K562 (cell line): ENCODE data around the gene LMF2. TPM values are rescaled to one million over a fixed set of nuclear protein-coding genes. Genes with fewer than 3 reads are reported as not detected.

Source experiments
- ATAC-seq: fragments of 200-7000 bp; cut with Tn5 transposase; 3 replicates; pipeline ENCODE4 v1.9.1; 2020; ENCODE audit warnings: moderate library complexity
- BruUV-seq: library from RNA; stranded (reverse); fragments of 400-500 nt; replicated peaks from 2 replicates; lab custom pipeline; 2021; lab: Mats Ljungman, UMichigan
- CTCF ChIA-PET: fragments of 300-600 bp; formaldehyde crosslinking; extraction: SDS; loops from one replicate; lab custom pipeline; 2021; ENCODE audit warnings: low intra/inter-chr PET ratio; lab: Yijun Ruan, JAX
- POLR2A ChIA-PET: fragments of 300-600, 350-650 bp; sonication (Branson Sonifier 250); formaldehyde crosslinking; extraction: SDS; loops from one replicate; lab custom pipeline; 2021; ENCODE audit warnings: antibody characterized with exemption, inconsistent platforms; lab: Yijun Ruan, JAX
- DNase-seq, 4 experiments: peaks; one replicate each; pipeline versions ENCODE4 v3.0.0 to v3.0.0-alpha.2; 2011 to 2018; ENCODE audit warnings: low spot score in 3 of 4, mixed read lengths in 3 of 4; ENCODE audit errors: extremely low read depth in 1 of 4
- FAIRE-seq: peaks from 2 replicates; lab custom pipeline; 2011; peaks lifted over from hg19 to GRCh38; lab: Jason Lieb, UNC
- H2AFZ ChIP-seq: 2 replicates; pipeline ENCODE4 v1.6.0; 2011; ENCODE audit warnings: low read depth, low read length, control low read depth, inconsistent platforms
- H3K27ac ChIP-seq: fragments of 200-600 bp; 3 replicates; pipeline ENCODE4 v1.8.0; 2011; ENCODE audit warnings: low read depth, mild to moderate bottlenecking, control low read depth, inconsistent platforms, low read length, moderate library complexity, mixed read lengths; ENCODE audit errors: extremely low read depth
- H3K27me3 ChIP-seq, 2 experiments: fragments of 300-600 bp in 1 of 2; 2 replicates in 1 of 2; 3 replicates in 1 of 2; pipeline versions ENCODE4 v1.6.0 to v1.8.0; 2011; ENCODE audit warnings: inconsistent platforms in 2 of 2, low read length in 2 of 2, mild to moderate bottlenecking in 1 of 2, mixed read lengths in 1 of 2, moderate library complexity in 1 of 2; ENCODE audit not compliant: control insufficient read depth in 2 of 2, insufficient read depth in 2 of 2
- H3K36me3 ChIP-seq: fragments of 300-600 bp; 3 replicates; pipeline ENCODE4 v1.8.0; 2011; ENCODE audit warnings: mild to moderate bottlenecking, low read length, inconsistent platforms; ENCODE audit not compliant: control insufficient read depth, insufficient read depth
- H3K4me1 ChIP-seq, 2 experiments: fragments of 200-600 bp in 1 of 2; replicated peaks in 1 of 2; 2 replicates in 1 of 2; 3 replicates in 1 of 2; pipeline versions ENCODE4 v1.5.1 to v1.8.0; 2011; ENCODE audit warnings: inconsistent platforms in 2 of 2, low read length in 2 of 2, mild to moderate bottlenecking in 1 of 2, mixed read lengths in 1 of 2, moderate library complexity in 1 of 2; ENCODE audit not compliant: control insufficient read depth in 2 of 2, insufficient read depth in 2 of 2
- H3K4me2 ChIP-seq: 2 replicates; pipeline ENCODE4 v1.6.1; 2011; ENCODE audit warnings: low read length, control low read depth, inconsistent platforms, mixed read lengths; ENCODE audit not compliant: insufficient read depth
- H3K4me3 ChIP-seq: fragments of 200-600 bp; sonication (generic), shearing (Covaris generic); 2 replicates; pipeline ENCODE4 v1.5.1; 2016; ENCODE audit warnings: control low read depth, inconsistent platforms
- H3K79me2 ChIP-seq: fragments of 200-600 bp; 3 replicates; pipeline ENCODE4 v1.8.0; 2011; ENCODE audit warnings: low read length, inconsistent platforms; ENCODE audit not compliant: control insufficient read depth, insufficient read depth
- H3K9ac ChIP-seq, 2 experiments: 2 replicates each; pipeline versions ENCODE4 v1.6.0 to v1.6.1; 2011; ENCODE audit warnings: low read depth in 2 of 2, low read length in 2 of 2, control low read depth in 1 of 2, inconsistent platforms in 1 of 2, mild to moderate bottlenecking in 1 of 2, mixed read lengths in 1 of 2; ENCODE audit not compliant: insufficient read depth in 1 of 2
- H3K9me1 ChIP-seq: one replicate; pipeline ENCODE4 v1.6.0; 2011; ENCODE audit warnings: inconsistent platforms, mild to moderate bottlenecking, low read length, moderate library complexity; ENCODE audit not compliant: control insufficient read depth, insufficient read depth
- H3K9me3 ChIP-seq: replicated peaks from 2 replicates; pipeline ENCODE4 v1.5.1; 2011; ENCODE audit warnings: low read depth, low read length, inconsistent platforms; ENCODE audit not compliant: control insufficient read depth, insufficient read depth
- H4K20me1 ChIP-seq: replicated peaks from 2 replicates; pipeline ENCODE4 v1.6.1; 2011; ENCODE audit warnings: low read length, inconsistent platforms, mixed read lengths; ENCODE audit not compliant: control insufficient read depth, insufficient read depth
- ARID2 ChIP-seq: fragments of 450-650 bp; IDR thresholded peaks from 2 replicates; pipeline ENCODE4 v1.6.1; 2017; ENCODE audit warnings: antibody characterized with exemption, mild to moderate bottlenecking
- CBFA2T2 ChIP-seq: fragments of 450-650 bp; conservative IDR thresholded peaks from 2 replicates; pipeline ENCODE4 v1.6.1; 2017; ENCODE audit warnings: mild to moderate bottlenecking
- CBX2 ChIP-seq: fragments of 200-600 bp; sonication (generic); IDR thresholded peaks from one replicate; pipeline ENCODE4 v1.6.1; 2012; ENCODE audit warnings: mild to moderate bottlenecking, low read length, inconsistent platforms; ENCODE audit not compliant: insufficient read depth, poor library complexity, severe bottlenecking
- EHMT2 ChIP-seq: fragments of 450-650 bp; IDR thresholded peaks from 2 replicates; pipeline ENCODE4 v1.6.1; 2018; ENCODE audit warnings: antibody characterized with exemption
- ESRRB ChIP-seq: fragments of 250-450 bp; sonication (Bioruptor Pico); IDR thresholded peaks from 2 replicates; pipeline ENCODE4 v1.5.0; 2020; ENCODE audit warnings: mild to moderate bottlenecking, moderate library complexity, borderline replicate concordance
- FOS ChIP-seq: IDR thresholded peaks from 3 replicates; pipeline ENCODE4 v1.6.1; 2011; ENCODE audit not compliant: insufficient read length; ENCODE audit errors: extremely low read depth
- FUS ChIP-seq: fragments of 200-400 bp; formaldehyde crosslinking; optimal IDR thresholded peaks from 2 replicates; pipeline ENCODE3; 2017; ENCODE audit warnings: low read depth, low read length
- GATAD2B ChIP-seq: fragments of 450-650 bp; IDR thresholded peaks from 2 replicates; pipeline ENCODE4 v1.6.1; 2017; ENCODE audit warnings: mild to moderate bottlenecking, borderline replicate concordance
- GTF2E2 ChIP-seq: fragments of 200-800 bp; sonication (Bioruptor generic); IDR thresholded peaks from 2 replicates; pipeline ENCODE4 v1.6.1; 2016; ENCODE audit warnings: missing genetic modification characterization, missing compliant biosample characterization
- HBP1 ChIP-seq: fragments of 450-650 bp; formaldehyde crosslinking; IDR thresholded peaks from 2 replicates; pipeline ENCODE4 v1.4.0; 2022; ENCODE audit warnings: missing genetic modification characterization
- ID3 ChIP-seq, 2 experiments: fragments of 250-450 bp in 1 of 2; fragments of 450-650 bp in 1 of 2; sonication (Bioruptor Pico) in 1 of 2; IDR thresholded peaks; 2 replicates each; pipeline versions ENCODE4 v1.6.1 to v1.8.0; 2016 to 2021; ENCODE audit warnings: mild to moderate bottlenecking in 2 of 2, moderate library complexity in 2 of 2, missing compliant biosample characterization in 1 of 2, missing genetic modification characterization in 1 of 2
- KLF6 ChIP-seq: fragments of 250-450 bp; sonication (Bioruptor Pico); IDR thresholded peaks from 2 replicates; pipeline ENCODE4 v1.4.0; 2020; ENCODE audit warnings: mild to moderate bottlenecking, moderate library complexity, borderline replicate concordance
- NFRKB ChIP-seq: fragments of 450-650 bp; IDR thresholded peaks from 2 replicates; pipeline ENCODE4 v1.6.1; 2016; ENCODE audit warnings: low read depth
- PCBP1 ChIP-seq: fragments of 200-400 bp; formaldehyde crosslinking; IDR thresholded peaks from 2 replicates; pipeline ENCODE4 v1.6.1; 2018; ENCODE audit warnings: mild to moderate bottlenecking, low read depth, low read length; ENCODE audit not compliant: poor library complexity, severe bottlenecking
- TAL1 ChIP-seq: fragments of 450-650 bp; IDR thresholded peaks from 2 replicates; pipeline ENCODE4 v1.6.1; 2016; ENCODE audit warnings: mild to moderate bottlenecking
- TBP ChIP-seq: optimal IDR thresholded peaks from 2 replicates; pipeline ENCODE3; 2011; ENCODE audit warnings: low read depth, low read length, improper control_type of control experiment
- ZNF121 ChIP-seq: sonication (generic); formaldehyde crosslinking; conservative IDR thresholded peaks from 2 replicates; pipeline ENCODE4 v1.8.0; 2022; ENCODE audit warnings: missing genetic modification reagents
- ZNF76 ChIP-seq: fragments of 250-450 bp; sonication (Bioruptor Pico); IDR thresholded peaks from 2 replicates; pipeline ENCODE4 v1.4.0; 2020; ENCODE audit warnings: mild to moderate bottlenecking, moderate library complexity, borderline replicate concordance
- WGBS: fragments of 100-300 bp; shearing (Covaris generic); methylation state at CpG from one replicate; pipeline ENCODE4 v1.1.6; 2016; ENCODE audit warnings: low coverage, mixed read lengths; ENCODE audit not compliant: insufficient coverage; ENCODE audit errors: missing lambda C conversion rate; 5-methylcytosine and 5-hydroxymethylcytosine counted together
- in situ Hi-C: fragments of 300-500 bp; cut with MboI; formaldehyde crosslinking; loops from 4 replicates; pipeline ENCODE4 v1.15.0; 2018; ENCODE audit warnings: inconsistent platforms, mixed read lengths
- intact Hi-C: fragments of 100-400 bp; cut with micrococcal nuclease; formaldehyde crosslinking; loops from 2 replicates; pipeline ENCODE4 v1.14.2; 2022
- polyA plus RNA-seq, 8 experiments: library from polyadenylated mRNA; depleted of rRNA in 4 of 8; stranded (reverse) in 5 of 8; unstranded in 3 of 8; fragments of >200 nt; fragmentation: Nextera tagmentation in 2 of 8; fragmentation: Illumina TruSeq in 1 of 8; extraction: Ambion mirVana in 2 of 8; extraction: Trizol in 1 of 8; gene quantifications; 2 replicates each; pipeline versions ENCODE4 v1.2.1 to v1.2.3, GENCODE V29; 2011 to 2014; ENCODE audit warnings: inconsistent platforms in 1 of 8, missing spikeins in 1 of 8
- total RNA-seq, 7 experiments: library from RNA; depleted of rRNA in 6 of 7; stranded (reverse); fragments of >200 nt in 6 of 7; fragmentation: Illumina TruSeq in 2 of 7; extraction: Trizol in 2 of 7; gene quantifications; 2 replicates each; pipeline versions ENCODE4 v1.2.1 to v1.2.3, GENCODE V29; 2011 to 2021; ENCODE audit warnings: low replicate concordance in 1 of 7
- TF ChIP-seq, protein P1 (sequence below): sonication (generic); formaldehyde crosslinking; IDR thresholded peaks from 2 replicates; pipeline ENCODE4 v1.8.1; 2023; ENCODE audit warnings: mild to moderate bottlenecking, missing genetic modification reagents

LMF2 gene
- total and polyA plus RNA-seq, 9 of the 15 experiments (the other 6 are each of a cell fraction or from before 2014, with no cell fraction given): 0.08 to 37.1 (median 7.6) TPM

DNA sequence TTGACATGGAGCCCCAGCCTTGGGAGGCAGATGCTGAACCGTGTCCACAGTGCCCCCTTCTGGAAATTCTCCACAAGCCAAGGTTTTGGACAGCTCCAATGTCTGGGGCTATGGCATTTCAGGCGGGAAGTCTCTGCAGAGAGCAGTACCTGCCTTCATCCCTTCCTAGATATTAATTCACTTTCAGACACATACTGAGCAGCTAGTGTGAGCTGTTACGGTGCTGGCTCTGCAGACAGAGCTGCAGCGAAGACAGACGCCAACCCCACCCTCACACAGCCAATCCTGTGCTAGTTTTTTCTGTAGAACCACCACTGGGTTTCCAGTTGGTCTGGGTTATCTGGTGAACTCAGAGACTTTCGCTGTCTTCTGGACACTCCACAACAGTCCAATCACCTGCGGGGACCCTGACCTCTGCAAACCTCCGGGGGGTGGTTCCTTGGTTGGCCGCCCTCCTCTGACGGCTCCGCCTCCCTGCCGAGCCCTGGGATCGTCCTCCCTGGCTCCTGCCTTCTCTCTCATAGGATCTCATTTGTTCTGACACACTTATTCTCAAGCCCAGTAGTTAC is 9.1 kb downstream of the LMF2 start:
- Histone ChIP-seq H3K9me1 (no peaks in the 10 kb centered on the region), H2AFZ (peak overlapping the region; percentile 85), H3K9ac (peak overlapping the region; percentile 28 to 35; a peak in 3 of 4 replicates), H3K79me2 (no peaks in the 10 kb centered on the region), H3K9me3 (0 out of 2 replicates have a peak, but pooled peaks cover 1% of the 10 kb centered on the region), H3K27me3 (no peaks in the 10 kb centered on the region), H3K27ac (peak overlapping the region; percentile 57), H3K4me1 (peaks cover 3 to 16% of the 10 kb centered on the region in 2 experiments; a peak in 2 of 5 replicates), H3K4me2 (peak overlapping the region; percentile 84), H3K36me3 (peaks cover 7% of the 10 kb centered on the region; the same call in 1 of the 3 replicates), H4K20me1 (no peaks in the 10 kb centered on the region), H3K4me3 (peak overlapping the region; percentile 23)
- intact Hi-C loops (loop anchor here (5.0 kb wide), 1 partner anchor 256 kb away; no protein-coding TSS in a partner anchor), in situ Hi-C loops (no loop called here)
- ATAC-seq: peak; percentile 98
- ChIA-PET CTCF (no interaction called here), POLR2A (interaction anchor here (0.6 to 1.6 kb wide), 5 partner anchors 12 to 245 kb away, joined by 3 to 6 read pairs (median 4); partner anchors contain the start of gene MIOX)
- WGBS: 0% methylated on average over 8 of the region's 13 CpGs
- BruUV-seq: no TSS peak
- peak; percentile 95 for FAIRE-seq
- DNase-seq: peak; percentile 60 to 89 (median 76)
- TF ChIP-seq ID3 (CRISPR knock-in tag; IDR thresholded peaks at IDR 0.05) (no peak), ID3 (tag; IDR thresholded peaks at IDR 0.05) (no peak), PCBP1 (no peak), ARID2 (no peak), TAL1 (0 out of 2 replicates have a peak, but pooled peaks have one; percentile 7), KLF6 (CRISPR knock-in tag) (no peak), ZNF76 (CRISPR knock-in tag) (no peak), GATAD2B (no peak), EHMT2 (peak; percentile 90), ESRRB (CRISPR knock-in tag) (no peak), GTF2E2 (no peak), ZNF121 (CRISPR knock-in tag) (no peak), FUS (no peak), CBX2 (no peak), TBP (no peak), FOS (no peak), HBP1 (no peak), NFRKB (no peak), CBFA2T2 (no peak)
- TF ChIP-seq, protein P1, sequence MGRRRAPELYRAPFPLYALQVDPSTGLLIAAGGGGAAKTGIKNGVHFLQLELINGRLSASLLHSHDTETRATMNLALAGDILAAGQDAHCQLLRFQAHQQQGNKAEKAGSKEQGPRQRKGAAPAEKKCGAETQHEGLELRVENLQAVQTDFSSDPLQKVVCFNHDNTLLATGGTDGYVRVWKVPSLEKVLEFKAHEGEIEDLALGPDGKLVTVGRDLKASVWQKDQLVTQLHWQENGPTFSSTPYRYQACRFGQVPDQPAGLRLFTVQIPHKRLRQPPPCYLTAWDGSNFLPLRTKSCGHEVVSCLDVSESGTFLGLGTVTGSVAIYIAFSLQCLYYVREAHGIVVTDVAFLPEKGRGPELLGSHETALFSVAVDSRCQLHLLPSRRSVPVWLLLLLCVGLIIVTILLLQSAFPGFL (CRISPR knock-in tag): no peak
